HS-5 (cell line): ENCODE measurements around the gene TSSK3.
A peak's percentile ranks its signal among the peaks of the same experiment; 100 is the strongest.

ENCODE experiments used
- DNase-seq: peaks from one replicate; pipeline ENCODE4 v3.0.0-alpha.2; 2012; ENCODE audit warnings: low read depth

Gene TSSK3

DNA sequence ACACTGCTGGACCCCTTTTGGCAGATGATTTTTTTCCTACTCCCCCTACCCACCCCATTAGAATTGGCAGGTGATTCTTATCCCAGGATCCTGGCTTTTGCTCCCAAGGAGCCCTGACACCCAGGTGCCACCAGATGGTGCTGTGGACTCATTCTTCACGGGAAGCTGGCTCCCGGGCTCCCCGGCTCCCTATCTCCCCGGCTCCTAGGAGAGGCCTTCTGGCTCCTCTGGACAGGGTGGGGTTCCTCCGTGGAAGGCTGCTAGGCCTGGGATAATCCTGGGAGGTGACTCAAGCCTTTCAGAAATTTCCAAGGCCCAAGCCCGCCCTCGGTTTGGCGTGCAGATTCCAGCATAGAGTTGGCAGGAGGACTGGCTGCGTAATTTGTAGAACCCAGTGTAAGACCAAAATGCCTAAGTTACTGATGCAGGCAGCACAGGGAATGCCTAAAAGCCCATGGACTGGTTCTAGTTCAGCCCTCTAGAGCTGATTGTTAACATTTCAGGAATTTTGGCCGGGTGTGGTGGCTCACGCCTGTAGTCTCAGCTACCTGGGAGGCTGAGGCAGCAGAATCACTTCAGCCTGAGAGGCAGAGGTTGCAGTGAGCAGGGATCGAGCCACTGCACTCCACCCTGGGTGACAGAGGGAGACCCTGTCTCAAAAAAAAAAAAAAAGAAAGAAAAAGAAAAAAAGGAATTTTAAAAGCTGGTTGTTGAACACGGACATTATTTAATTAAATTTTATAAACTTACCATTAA, 38.7 kb downstream of the TSSK3 start:
- DNase-seq = peak; percentile 45

- no peak for DNase-seq
Observed at GRCh38 chr1:32404946-32405345, 42.6 kb downstream of the TSSK3 start.

DNA sequence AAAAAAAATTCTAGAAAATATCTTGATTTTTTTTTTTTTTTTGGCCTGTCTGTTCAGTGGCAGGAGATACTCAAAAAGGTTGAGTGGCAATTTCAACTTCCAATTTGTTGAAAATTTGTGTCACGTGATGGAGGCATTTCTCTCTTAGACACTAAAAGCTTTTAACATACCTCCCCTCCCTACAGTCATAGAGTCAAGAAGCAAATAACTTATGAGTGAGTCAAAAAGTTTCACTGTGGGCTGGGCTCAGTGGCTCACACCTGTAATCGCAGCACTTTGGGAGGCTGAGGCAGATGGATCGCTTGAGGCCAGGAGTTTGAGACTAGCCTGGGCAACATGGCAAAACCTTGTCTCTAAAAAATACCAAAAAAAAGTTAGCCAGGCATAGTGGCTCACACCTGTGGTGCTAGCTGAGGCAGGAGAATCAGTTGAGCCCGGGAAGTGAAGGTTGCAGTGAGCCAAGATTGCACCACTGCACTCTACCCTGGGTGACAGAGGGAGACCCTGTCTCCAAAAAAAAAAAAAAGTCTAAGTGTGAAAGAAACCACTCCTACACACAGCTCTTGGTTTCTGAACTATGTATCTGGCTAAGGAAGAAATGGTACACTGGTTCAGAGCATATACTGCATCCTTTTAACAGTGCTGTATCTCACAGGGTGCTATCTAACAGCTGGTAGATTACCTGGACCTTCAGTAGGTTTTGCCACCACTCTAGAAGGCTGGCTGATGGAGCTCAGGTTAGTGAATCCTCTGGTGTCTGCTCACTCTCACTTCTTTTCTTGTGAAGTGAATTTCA, 43.5 kb downstream of the TSSK3 start:
- no peak for DNase-seq

GRCh38 chr1:32406629-32407111, 44.3 kb downstream of the TSSK3 start:
- DNase-seq = no peak

- DNase-seq = no peak
Observed at GRCh38 chr1:32411261-32411660, 48.9 kb downstream of the TSSK3 start.

DNA sequence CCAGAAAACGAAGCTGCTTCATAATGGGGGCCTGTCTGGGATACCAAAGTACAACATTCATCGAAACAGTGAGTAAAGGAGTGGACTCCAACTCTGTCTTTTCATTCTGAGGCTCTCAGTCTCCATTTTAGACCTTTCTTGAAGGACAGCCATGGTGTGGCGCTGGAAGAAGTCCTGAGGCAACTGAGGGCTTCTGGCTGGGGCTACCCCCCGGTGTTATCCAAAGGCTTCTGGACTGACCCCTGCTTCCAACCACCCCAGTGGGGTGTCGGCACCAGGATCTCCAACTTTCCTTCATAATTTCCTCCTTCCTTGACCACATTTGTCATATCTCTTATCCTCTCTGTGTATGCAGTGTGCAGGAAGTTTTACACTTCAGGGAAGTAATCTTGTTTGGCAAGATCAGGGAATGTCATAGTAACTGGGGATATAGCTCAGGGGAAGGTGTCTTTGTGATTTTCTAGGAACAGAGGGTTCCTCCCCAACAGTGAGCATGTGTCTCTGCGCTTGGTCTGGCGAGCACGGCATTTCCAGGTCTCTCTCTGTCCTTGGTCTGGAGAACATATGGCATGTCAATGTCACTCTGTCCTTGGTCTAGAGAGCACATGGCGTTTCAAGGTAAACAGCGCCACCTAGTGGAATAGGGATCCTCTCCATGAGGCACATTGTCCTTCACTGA, 51.3 kb downstream of the TSSK3 start:
- DNase-seq = no peak
